Adrenal gland (tissue), 12 donors: ENCODE data around the gene SMARCD2. TPM values are rescaled to one million over a fixed set of nuclear protein-coding genes. Genes with fewer than 3 reads are reported as not detected.

Source experiments
- DNase-seq, 7 donors: peaks; one replicate each; pipeline ENCODE4 v3.0.0-alpha.2; 2019 to 2020
- H3K27ac ChIP-seq, 5 donors: fragments of 200-600 bp; sonication (generic) in 4 of 5; 1 replicate in 3 of 5; 2 replicates in 2 of 5; pipeline versions ENCODE4 v1.5.1 to v1.8.0; 2016 to 2020; ENCODE audit warnings: mild to moderate bottlenecking in 1 of 5
- H3K27me3 ChIP-seq: fragments of 200-600 bp; 2 replicates; pipeline ENCODE4 v1.8.0; 2021
- H3K36me3 ChIP-seq, 2 donors: fragments of 200-600 bp; replicated peaks in 1 of 2; 1 replicate in 1 of 2; 2 replicates in 1 of 2; pipeline versions ENCODE4 v1.5.1 to v1.8.0; 2018 to 2022
- H3K4me1 ChIP-seq, 2 donors: fragments of 200-600 bp; replicated peaks in 1 of 2; 1 replicate in 1 of 2; 2 replicates in 1 of 2; pipeline versions ENCODE4 v1.5.1 to v1.8.0; 2018 to 2021
- H3K4me3 ChIP-seq, 4 donors: fragments of 200-600 bp; sonication (generic) in 3 of 4; one replicate each; pipeline ENCODE4 v1.5.1; 2016 to 2018
- H3K9me3 ChIP-seq, 3 donors: fragments of 200-600 bp; sonication (generic) in 1 of 3; replicated peaks in 1 of 3; 1 replicate in 2 of 3; 2 replicates in 1 of 3; pipeline versions ENCODE4 v1.5.1 to v1.8.0; 2016 to 2021
- CTCF ChIP-seq, 6 experiments: fragments of 450-650 bp in 4 of 6; fragments of 200-600 bp in 2 of 6; sonication (generic) in 1 of 6; IDR thresholded peaks; 1 replicate in 5 of 6; 2 replicates in 1 of 6; pipeline versions ENCODE4 v1.5.1 to v1.8.0; 2016 to 2021; ENCODE audit warnings: antibody characterized with exemption in 6 of 6, mild to moderate bottlenecking in 2 of 6, moderate library complexity in 1 of 6
- POLR2A ChIP-seq, 2 donors: fragments of 450-650 bp; IDR thresholded peaks; one replicate each; pipeline ENCODE4 v1.6.1; 2017; ENCODE audit warnings: antibody characterized with exemption in 2 of 2, mild to moderate bottlenecking in 2 of 2, moderate library complexity in 1 of 2
- WGBS, 4 donors: extraction: QIAGEN DNeasy Blood & Tissue Kit in 2 of 4; methylation state at CpG; one replicate each; pipeline versions ENCODE4 v1.1.5 to v1.1.7; 2013 to 2017; 5-methylcytosine and 5-hydroxymethylcytosine counted together
- intact Hi-C, 2 donors: fragments of 100-400 bp; cut with DNase I; formaldehyde crosslinking; loops; one replicate each; pipeline versions ENCODE4 v1.14.1 to v1.15.0; 2022 to 2023
- polyA plus RNA-seq, 3 donors: library from polyadenylated mRNA; stranded (reverse); fragments of 200-250 nt in 2 of 3; fragments of 350-450 nt in 1 of 3; fragmentation: Illumina TruSeq in 1 of 3; extraction: RNeasy Lipid Tissue Mini Kit (QIAGEN cat#74804) in 1 of 3; gene quantifications; one replicate each; pipeline ENCODE4 v1.2.3, GENCODE V29; 2013 to 2014
- total RNA-seq, 9 donors: library from RNA; depleted of rRNA in 4 of 9; stranded (reverse); fragments of >200 nt in 4 of 9; fragments of 120-200 nt in 1 of 9; fragmentation: NEBNext Ultra II Directional in 1 of 9; extraction: Animal tissue kit (Norgen Biotek cat#: 25700) in 1 of 9; gene quantifications; one replicate each; pipeline versions ENCODE4 v1.1.0 to v1.2.4, GENCODE V29; 2013 to 2023
- donor health status: healthy with polysubstance abuse.
- donor health status: Bipolar disorder and iron deficiency.
- donor health status: DM: yes; HTN: yes; CAD: no.
- donor health status: DM: no; HTN: no; CAD: no.
- donor health status: DM: no; HTN: no; CAD: no.
- donor health status: DM: yes; HTN: yes; CAD: no.

SMARCD2 gene
- total and polyA plus RNA-seq, 12 donors = 41.9 to 185 (median 80.0) TPM

- Histone ChIP-seq H3K4me1 (no peaks in the 10 kb centered on the region), H3K27ac (no peak overlapping the region), H3K4me3 (no peak overlapping the region), H3K36me3 (no peaks in the 10 kb centered on the region), H3K27me3 (no peaks in the 10 kb centered on the region), H3K9me3 (no peaks in the 10 kb centered on the region)
- 89 to 94% (median 92%) methylated on average over 2 of the region's 2 CpGs for WGBS, 4 donors
- TF ChIP-seq CTCF (IDR thresholded peaks at IDR 0.05) (no peak), POLR2A (IDR thresholded peaks at IDR 0.05) (no peak)
- intact Hi-C loops = no loop called here
- DNase-seq = no peak
Observed at GRCh38 chr17:63853260-63853659, 10.8 kb upstream of the SMARCD2 start.

GRCh38 chr17:63850401-63850800 is 7.9 kb upstream of the SMARCD2 start:
- Histone ChIP-seq H3K27ac (no peak overlapping the region), H3K9me3 (no peaks in the 10 kb centered on the region), H3K4me1 (no peaks in the 10 kb centered on the region), H3K36me3 (no peaks in the 10 kb centered on the region), H3K27me3 (no peaks in the 10 kb centered on the region), H3K4me3 (no peak overlapping the region)
- no peak for DNase-seq
- 87 to 96% (median 89%) methylated on average over 9 of the region's 9 CpGs for WGBS, 4 donors
- TF ChIP-seq POLR2A (IDR thresholded peaks at IDR 0.05) = no peak
- TF ChIP-seq CTCF (IDR thresholded peaks at IDR 0.05) = no peak
- intact Hi-C loops = no loop called here

GRCh38 chr17:63848834-63849689 is 6.6 kb upstream of the SMARCD2 start:
- TF ChIP-seq POLR2A (IDR thresholded peaks at IDR 0.05) = no peak
- peak; percentile 54 to 84 (median 66) for TF ChIP-seq CTCF (IDR thresholded peaks at IDR 0.05)
- Histone ChIP-seq H3K4me1 (peaks cover 2% of the 10 kb centered on the region in 2 donors), H3K4me3 (peak overlapping the region in 1 of 4 donors; percentile 24), H3K36me3 (no peaks in the 10 kb centered on the region), H3K27ac (peak overlapping the region in 2 of 5 donors; percentile 24 to 59), H3K9me3 (no peaks in the 10 kb centered on the region), H3K27me3 (no peaks in the 10 kb centered on the region)
- WGBS, 4 donors = 5 to 21% (median 13%) methylated on average over 36 to 82 of the region's 82 CpGs
- DNase-seq = peak; percentile 88 to 97 (median 94)
- intact Hi-C loops = no loop called here

GRCh38 chr17:63847525-63848249 is 5.2 kb upstream of the SMARCD2 start:
- H3K27ac ChIP-seq = no peak overlapping the region
- H3K27me3 ChIP-seq = no peaks in the 10 kb centered on the region
- peaks cover 7 to 8% of the 10 kb centered on the region in 2 donors for H3K4me1 ChIP-seq
- DNase-seq = no peak
- H3K9me3 ChIP-seq = no peaks in the 10 kb centered on the region
- 67 to 96% (median 84%) methylated on average over 3 of the region's 3 CpGs for WGBS, 4 donors
- H3K36me3 ChIP-seq = no peaks in the 10 kb centered on the region
- no peak for TF ChIP-seq POLR2A (IDR thresholded peaks at IDR 0.05)
- no peak for TF ChIP-seq CTCF (IDR thresholded peaks at IDR 0.05)
- intact Hi-C loops = no loop called here
- no peak overlapping the region for H3K4me3 ChIP-seq
